Sigmoid colon (tissue), 7 donors: ENCODE measurements around the gene ZNF512B. TPM values are rescaled to one million over a fixed set of nuclear protein-coding genes. Genes with fewer than 3 reads are reported as not detected.

Experiments used
- DNase-seq: peaks from one replicate; pipeline ENCODE4 v3.0.0-alpha.2; 2019
- H3K27ac ChIP-seq, 4 donors: fragments of 200-600 bp; sonication (generic); one replicate each; pipeline ENCODE4 v1.5.1; 2016 to 2019; ENCODE audit warnings: mild to moderate bottlenecking in 1 of 4
- H3K27me3 ChIP-seq, 3 donors: fragments of 200-600 bp; sonication (generic); one replicate each; pipeline ENCODE4 v1.5.1; 2019; ENCODE audit warnings: mild to moderate bottlenecking in 1 of 3
- H3K36me3 ChIP-seq, 4 donors: fragments of 200-600 bp; sonication (generic); one replicate each; pipeline ENCODE4 v1.5.1; 2016 to 2019
- H3K4me1 ChIP-seq, 4 donors: fragments of 200-600 bp; sonication (generic); one replicate each; pipeline ENCODE4 v1.5.1; 2017 to 2019
- H3K4me3 ChIP-seq, 4 donors: fragments of 200-600 bp; sonication (generic); one replicate each; pipeline ENCODE4 v1.5.1; 2017 to 2019; ENCODE audit warnings: mild to moderate bottlenecking in 2 of 4, moderate library complexity in 1 of 4
- H3K9me3 ChIP-seq, 4 donors: fragments of 200-600 bp in 3 of 4; sonication (generic) in 3 of 4; one replicate each; pipeline versions ENCODE4 v1.5.1 to v1.6.1; 2013 to 2019
- CTCF ChIP-seq, 4 experiments: fragments of 450-650 bp in 3 of 4; fragments of 200-600 bp in 1 of 4; IDR thresholded peaks; one replicate each; pipeline ENCODE4 v1.5.1; 2016 to 2019; ENCODE audit warnings: antibody characterized with exemption in 4 of 4, mild to moderate bottlenecking in 3 of 4, moderate library complexity in 2 of 4
- EP300 ChIP-seq, 4 donors: sonication (generic); formaldehyde crosslinking; IDR thresholded peaks; one replicate each; pipeline ENCODE4 v1.6.1; 2017; ENCODE audit warnings: antibody characterized with exemption in 4 of 4
- POLR2A ChIP-seq, 2 donors: fragments of 450-650 bp; IDR thresholded peaks; one replicate each; pipeline ENCODE4 v1.6.1; 2016; ENCODE audit warnings: antibody characterized with exemption in 2 of 2, mild to moderate bottlenecking in 2 of 2, moderate library complexity in 2 of 2
- POLR2AphosphoS5 ChIP-seq, 4 donors: sonication (generic); formaldehyde crosslinking; IDR thresholded peaks; one replicate each; pipeline ENCODE4 v1.6.1; 2017; ENCODE audit warnings: antibody characterized with exemption in 4 of 4
- WGBS, 2 donors: extraction: QIAGEN DNeasy Blood & Tissue Kit; methylation state at CpG; one replicate each; pipeline ENCODE4 v1.1.7; 2013; 5-methylcytosine and 5-hydroxymethylcytosine counted together
- intact Hi-C: fragments of 100-400 bp; cut with DNase I; formaldehyde crosslinking; loops from one replicate; pipeline ENCODE4 v1.15.1; 2023
- polyA plus RNA-seq, 3 donors: library from polyadenylated mRNA; stranded (reverse); fragments of 200-250 nt; gene quantifications; one replicate each; pipeline ENCODE4 v1.2.3, GENCODE V29; 2013
- small RNA-seq, 3 donors: library from RNA; depleted of rRNA; stranded (forward); fragments of <200 nt; gene quantifications; one replicate each; pipeline ENCODE3, GENCODE V24; 2016
- total RNA-seq, 4 donors: library from RNA; depleted of rRNA; stranded (reverse); fragments of >200 nt; gene quantifications; one replicate each; pipeline ENCODE4 v1.1.0, GENCODE V29; 2016
- donor health status: healthy with polysubstance abuse.
- donor health status: Bipolar disorder and iron deficiency.
- donor health status: healthy.

Gene ZNF512B
- total and polyA plus RNA-seq, 7 donors, result 0.23 to 10.8 (median 5.5) TPM

GRCh38 chr20:63915471-63915870 lies 54.3 kb downstream of the ZNF512B start:
- Histone ChIP-seq H3K27me3 (no peaks in the 10 kb centered on the region), H3K9me3 (no peaks in the 10 kb centered on the region), H3K4me1 (peaks cover 0 to 15% (median 5%) of the 10 kb centered on the region in 4 donors), H3K4me3 (no peak overlapping the region), H3K36me3 (peaks cover 0 to 16% (median 0%) of the 10 kb centered on the region in 4 donors), H3K27ac (no peak overlapping the region)
- intact Hi-C loops, result no loop called here
- 97 to 98% methylated on average over 6 of the region's 6 CpGs for WGBS, 2 donors
- TF ChIP-seq POLR2A (IDR thresholded peaks at IDR 0.05), result no peak
- no peak for TF ChIP-seq POLR2AphosphoS5 (IDR thresholded peaks at IDR 0.05)
- TF ChIP-seq CTCF (IDR thresholded peaks at IDR 0.05), result no peak
- no peak for TF ChIP-seq EP300 (IDR thresholded peaks at IDR 0.05)
- DNase-seq, result no peak

- DNase-seq, result no peak
- H3K27me3 ChIP-seq, result no peaks in the 10 kb centered on the region
- H3K4me3 ChIP-seq, result no peak overlapping the region
- 95 to 97% methylated on average over 12 of the region's 12 CpGs for WGBS, 2 donors
- intact Hi-C loops, result no loop called here
- TF ChIP-seq CTCF (IDR thresholded peaks at IDR 0.05), result no peak
- no peak for TF ChIP-seq POLR2A (IDR thresholded peaks at IDR 0.05)
- TF ChIP-seq EP300 (IDR thresholded peaks at IDR 0.05), result no peak
- TF ChIP-seq POLR2AphosphoS5 (IDR thresholded peaks at IDR 0.05), result no peak
- H3K27ac ChIP-seq, result no peak overlapping the region
- H3K36me3 ChIP-seq, result peaks cover 0 to 7% (median 0%) of the 10 kb centered on the region in 4 donors
- H3K4me1 ChIP-seq, result peaks cover 0 to 25% (median 5%) of the 10 kb centered on the region in 4 donors
- H3K9me3 ChIP-seq, result no peaks in the 10 kb centered on the region
Observed at GRCh38 chr20:63913768-63914167, 56.0 kb downstream of the ZNF512B start.

DNA sequence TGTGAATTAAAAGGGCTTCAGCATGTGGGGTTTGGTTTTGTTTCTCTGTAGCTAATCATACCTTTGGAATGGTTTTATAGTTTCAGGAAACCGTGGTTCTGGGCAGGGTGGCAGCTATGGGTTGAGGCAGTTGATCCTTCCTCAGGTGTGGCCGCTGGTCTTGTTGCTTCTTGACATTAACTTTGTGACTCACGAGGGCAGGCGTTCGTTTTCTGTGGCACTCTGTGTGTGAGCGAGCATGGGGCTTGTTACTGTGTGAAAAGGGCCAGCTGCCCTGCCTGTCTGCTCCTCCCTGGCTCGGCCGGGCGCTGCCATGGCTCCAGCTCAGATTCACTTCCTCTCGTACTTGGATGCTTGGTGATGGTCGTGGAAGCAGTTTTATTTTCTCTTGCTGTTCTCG lies 58.6 kb downstream of the ZNF512B start:
- Histone ChIP-seq H3K27me3 (no peaks in the 10 kb centered on the region), H3K4me1 (peaks cover 0 to 25% (median 5%) of the 10 kb centered on the region in 4 donors), H3K36me3 (no peaks in the 10 kb centered on the region), H3K27ac (no peak overlapping the region), H3K9me3 (no peaks in the 10 kb centered on the region), H3K4me3 (no peak overlapping the region)
- DNase-seq, result no peak
- TF ChIP-seq POLR2A (IDR thresholded peaks at IDR 0.05) (no peak), EP300 (IDR thresholded peaks at IDR 0.05) (no peak), CTCF (IDR thresholded peaks at IDR 0.05) (no peak), POLR2AphosphoS5 (IDR thresholded peaks at IDR 0.05) (no peak)
- intact Hi-C loops, result no loop called here
- WGBS, 2 donors, result 12 to 43% methylated on average over 12 of the region's 12 CpGs

DNA sequence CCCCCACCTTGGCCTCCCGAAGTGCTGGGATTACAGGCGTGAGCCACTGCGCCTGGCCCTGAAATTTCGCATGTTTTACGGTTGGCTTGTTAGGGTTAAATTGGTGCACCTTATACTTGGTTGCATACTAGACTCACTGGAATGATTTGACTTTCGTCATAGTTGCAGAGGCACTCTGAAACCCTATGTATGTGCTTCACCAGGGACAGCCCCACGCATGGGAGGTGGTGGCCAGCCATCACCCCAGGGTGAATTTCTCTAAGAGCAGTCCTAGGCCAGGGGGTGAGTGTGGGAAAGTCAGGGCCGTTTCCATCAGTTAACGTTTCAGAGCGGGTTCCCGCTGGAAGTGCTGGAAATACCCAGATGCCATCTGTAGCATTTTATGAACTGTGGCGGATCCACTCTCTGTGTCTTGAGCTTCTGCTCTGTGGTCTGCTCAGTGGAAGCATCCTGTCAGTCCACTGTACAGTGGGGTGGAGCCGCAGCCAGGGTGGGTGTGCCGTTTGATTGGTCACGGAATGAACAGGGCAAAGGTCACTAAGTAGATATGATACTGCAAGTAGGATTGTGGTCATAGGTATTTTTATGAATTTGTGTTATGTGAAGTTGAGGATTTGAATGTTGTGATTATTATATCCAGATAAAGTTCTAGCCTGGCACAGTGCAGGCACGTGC lies 61.6 kb downstream of the ZNF512B start:
- Histone ChIP-seq H3K4me1 (peaks cover 0 to 18% (median 5%) of the 10 kb centered on the region in 4 donors), H3K27me3 (no peaks in the 10 kb centered on the region), H3K36me3 (no peaks in the 10 kb centered on the region), H3K4me3 (no peak overlapping the region), H3K9me3 (no peaks in the 10 kb centered on the region), H3K27ac (no peak overlapping the region)
- no peak for DNase-seq
- WGBS, 2 donors, result 35 to 70% methylated on average over 16 of the region's 16 CpGs
- intact Hi-C loops, result no loop called here
- TF ChIP-seq POLR2A (IDR thresholded peaks at IDR 0.05) (no peak), CTCF (IDR thresholded peaks at IDR 0.05) (no peak), POLR2AphosphoS5 (IDR thresholded peaks at IDR 0.05) (no peak), EP300 (IDR thresholded peaks at IDR 0.05) (no peak)

Small RNAs within 50 kb of the gene (small RNA-seq; reads per million reads assigned to genes)
- 0 reads per million in 3 donors for gene MIR647
- gene MIR941-2, result 0 reads per million in 3 donors
- 0 reads per million in 3 donors for gene MIR941-4
- gene MIR941-5, result 0 reads per million in 3 donors
- 0 to 0.11 (median 0.07) reads per million in 3 donors for gene RNU1-134P

Other genes with a start within 250 kb of the ZNF512B start
- 1 to 10 TPM; 4.6 to 7.8 (median 6.4) TPM for gene LIME1, start 233.3 kb downstream of the ZNF512B start, total RNA-seq
- gene LIME1, start 233.3 kb downstream of the ZNF512B start, polyA plus RNA-seq, result 10 to 100 TPM in 1 of 3 donors, 1 to 10 TPM in 1, not detected in 1; 4.8 to 35.3 TPM
- gene SLC2A4RG, start 230.2 kb downstream of the ZNF512B start, total RNA-seq, result 10 to 100 TPM; 25.2 to 78.2 (median 54.5) TPM
- gene SLC2A4RG, start 230.2 kb downstream of the ZNF512B start, polyA plus RNA-seq, result 10 to 100 TPM; 19.7 to 33.0 (median 33.0) TPM
- 1 to 10 TPM; 3.4 to 5.3 (median 4.3) TPM for gene ZBTB46, start 138.7 kb downstream of the ZNF512B start, total RNA-seq
- 1 to 10 TPM in 1 of 3 donors, under 1 TPM in 2; 0.23 to 3.6 (median 0.60) TPM for gene ZBTB46, start 138.7 kb downstream of the ZNF512B start, polyA plus RNA-seq
- not detected for gene ABHD16B, start 108.4 kb downstream of the ZNF512B start, total RNA-seq
- under 1 TPM in 1 of 3 donors, not detected in 2; 0.44 TPM for gene ABHD16B, start 108.4 kb downstream of the ZNF512B start, polyA plus RNA-seq
- 100 to 1,000 TPM in 3 of 4 donors, 10 to 100 TPM in 1; 84.7 to 109 (median 104) TPM for gene TPD52L2, start 104.7 kb downstream of the ZNF512B start, total RNA-seq
- gene TPD52L2, start 104.7 kb downstream of the ZNF512B start, polyA plus RNA-seq, result 10 to 100 TPM; 71.7 to 84.2 (median 74.5) TPM
- 10 to 100 TPM; 25.0 to 36.4 (median 31.2) TPM for gene DNAJC5, start 74.8 kb downstream of the ZNF512B start, total RNA-seq
- gene DNAJC5, start 74.8 kb downstream of the ZNF512B start, polyA plus RNA-seq, result 10 to 100 TPM; 21.6 to 62.8 (median 41.6) TPM
- 10 to 100 TPM; 21.1 to 36.3 (median 24.9) TPM for gene UCKL1, start 13.5 kb downstream of the ZNF512B start, total RNA-seq
- gene UCKL1, start 13.5 kb downstream of the ZNF512B start, polyA plus RNA-seq, result 10 to 100 TPM; 22.8 to 45.6 (median 26.1) TPM
- gene SAMD10, start 9.7 kb upstream of the ZNF512B start, total RNA-seq, result 1 to 10 TPM in 3 of 4 donors, under 1 TPM in 1; 0.68 to 8.3 (median 1.9) TPM
- gene SAMD10, start 9.7 kb upstream of the ZNF512B start, polyA plus RNA-seq, result 1 to 10 TPM; 2.8 to 8.7 (median 4.2) TPM
- 10 to 100 TPM; 42.3 to 52.1 (median 46.9) TPM for gene PRPF6, start 11.2 kb upstream of the ZNF512B start, total RNA-seq
- 10 to 100 TPM; 23.4 to 59.9 (median 26.4) TPM for gene PRPF6, start 11.2 kb upstream of the ZNF512B start, polyA plus RNA-seq
- gene C20orf204, start 66.3 kb upstream of the ZNF512B start, total RNA-seq, result 1 to 10 TPM in 1 of 4 donors, under 1 TPM in 3; under 0.01 to 1.1 (median 0.37) TPM
- gene C20orf204, start 66.3 kb upstream of the ZNF512B start, polyA plus RNA-seq, result 1 to 10 TPM in 1 of 3 donors, not detected in 2; 1.7 TPM
- 1 to 10 TPM; 1.8 to 5.5 (median 3.8) TPM for gene SOX18, start 79.7 kb upstream of the ZNF512B start, total RNA-seq
- gene SOX18, start 79.7 kb upstream of the ZNF512B start, polyA plus RNA-seq, result 10 to 100 TPM in 1 of 3 donors, 1 to 10 TPM in 1, under 1 TPM in 1; 0.69 to 11.9 (median 3.0) TPM
- 10 to 100 TPM; 41.7 to 50.5 (median 42.2) TPM for gene TCEA2, start 93.3 kb upstream of the ZNF512B start, total RNA-seq
- gene TCEA2, start 93.3 kb upstream of the ZNF512B start, polyA plus RNA-seq, result 10 to 100 TPM in 2 of 3 donors, 1 to 10 TPM in 1; 2.1 to 14.0 (median 11.4) TPM
- gene RGS19, start 109.6 kb upstream of the ZNF512B start, total RNA-seq, result 10 to 100 TPM in 2 of 4 donors, 1 to 10 TPM in 2; 7.5 to 12.3 (median 10.5) TPM
- 10 to 100 TPM; 11.1 to 22.0 (median 12.6) TPM for gene RGS19, start 109.6 kb upstream of the ZNF512B start, polyA plus RNA-seq
- gene OPRL1, start 110.2 kb upstream of the ZNF512B start, total RNA-seq, result 1 to 10 TPM in 1 of 4 donors, under 1 TPM in 3; 0.71 to 2.2 (median 0.89) TPM
- 1 to 10 TPM in 1 of 3 donors, under 1 TPM in 1, not detected in 1; under 0.01 to 1.0 TPM for gene OPRL1, start 110.2 kb upstream of the ZNF512B start, polyA plus RNA-seq
- gene LKAAEAR1, start 114.5 kb upstream of the ZNF512B start, total RNA-seq, result 1 to 10 TPM in 1 of 4 donors, not detected in 3; 1.5 TPM
- gene LKAAEAR1, start 114.5 kb upstream of the ZNF512B start, polyA plus RNA-seq, result under 1 TPM in 1 of 3 donors, not detected in 2; 0.19 TPM
- not detected for gene NPBWR2, start 137.6 kb upstream of the ZNF512B start, total RNA-seq
- not detected for gene NPBWR2, start 137.6 kb upstream of the ZNF512B start, polyA plus RNA-seq
- 1 to 10 TPM in 1 of 4 donors, under 1 TPM in 3; under 0.01 to 1.1 (median 0.22) TPM for gene MYT1, start 194.5 kb upstream of the ZNF512B start, total RNA-seq
- gene MYT1, start 194.5 kb upstream of the ZNF512B start, polyA plus RNA-seq, result under 1 TPM in 1 of 3 donors, not detected in 2; 0.31 TPM